ENCODE measurements around the gene ZKSCAN3. TPM values are rescaled to one million over a fixed set of nuclear protein-coding genes. Genes with fewer than 3 reads are reported as not detected.

ZKSCAN3 gene
- total RNA-seq, 1 experiment from 2014 or later, result 6.2 TPM

DNA sequence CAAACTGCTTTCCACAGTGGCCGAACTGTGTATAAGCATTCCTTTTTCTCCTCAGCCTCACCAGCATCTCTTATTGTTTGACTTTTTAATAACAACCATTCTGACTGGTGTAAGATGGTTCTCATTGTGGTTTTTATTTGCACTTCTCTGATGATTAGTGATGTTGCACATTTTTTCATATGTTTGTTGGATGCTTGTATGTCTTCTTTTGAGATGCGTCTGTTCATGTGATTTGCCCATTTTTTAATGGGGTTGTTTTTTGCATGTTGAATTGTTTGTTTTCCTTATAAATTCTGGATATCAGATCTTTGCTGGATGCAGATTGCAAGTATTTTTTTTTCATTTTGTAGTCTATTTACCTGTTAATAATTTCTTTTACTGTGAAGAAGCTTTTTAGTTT, 61.0 kb downstream of the ZKSCAN3 start:
- Histone ChIP-seq H3K27ac (no peak overlapping the region), H4K20me1 (ENCODE audit: insufficient read depth) (no peaks in the 10 kb centered on the region), H3K79me2 (ENCODE audit: low read depth) (no peaks in the 10 kb centered on the region), H3K9me2 (ENCODE audit: insufficient read depth) (no peaks in the 10 kb centered on the region), H3K4me1 (replicated peaks; ENCODE audit: insufficient read depth) (no peaks in the 10 kb centered on the region), H3K4me2 (no peak overlapping the region), H3K27me3 (ENCODE audit: insufficient read depth, low read depth) (no peaks in the 10 kb centered on the region), H3K36me3 (ENCODE audit: low read depth) (no peaks in the 10 kb centered on the region), H3F3A (ENCODE audit: insufficient read depth, low read depth) (no peaks in the 10 kb centered on the region), H2AFZ (no peak overlapping the region), H3K4me3 (no peak overlapping the region), H3K9me3 (ENCODE audit: insufficient read depth, low read depth) (no peaks in the 10 kb centered on the region)
- ChIA-PET POLR2A (ENCODE audit: unreplicated experiment) (no interaction called here), CTCF (no interaction called here)
- DNase-seq, result no peak
- BruUV-seq (replicated peaks), result no TSS peak
- TF ChIP-seq, protein P1, sequence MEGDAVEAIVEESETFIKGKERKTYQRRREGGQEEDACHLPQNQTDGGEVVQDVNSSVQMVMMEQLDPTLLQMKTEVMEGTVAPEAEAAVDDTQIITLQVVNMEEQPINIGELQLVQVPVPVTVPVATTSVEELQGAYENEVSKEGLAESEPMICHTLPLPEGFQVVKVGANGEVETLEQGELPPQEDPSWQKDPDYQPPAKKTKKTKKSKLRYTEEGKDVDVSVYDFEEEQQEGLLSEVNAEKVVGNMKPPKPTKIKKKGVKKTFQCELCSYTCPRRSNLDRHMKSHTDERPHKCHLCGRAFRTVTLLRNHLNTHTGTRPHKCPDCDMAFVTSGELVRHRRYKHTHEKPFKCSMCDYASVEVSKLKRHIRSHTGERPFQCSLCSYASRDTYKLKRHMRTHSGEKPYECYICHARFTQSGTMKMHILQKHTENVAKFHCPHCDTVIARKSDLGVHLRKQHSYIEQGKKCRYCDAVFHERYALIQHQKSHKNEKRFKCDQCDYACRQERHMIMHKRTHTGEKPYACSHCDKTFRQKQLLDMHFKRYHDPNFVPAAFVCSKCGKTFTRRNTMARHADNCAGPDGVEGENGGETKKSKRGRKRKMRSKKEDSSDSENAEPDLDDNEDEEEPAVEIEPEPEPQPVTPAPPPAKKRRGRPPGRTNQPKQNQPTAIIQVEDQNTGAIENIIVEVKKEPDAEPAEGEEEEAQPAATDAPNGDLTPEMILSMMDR (conservative IDR thresholded peaks at IDR 0.05), result no peak
- TF ChIP-seq EZH2 (IDR thresholded peaks at IDR 0.05; ENCODE audit: low read depth), result no peak
- intact Hi-C loops (cut with micrococcal nuclease; ENCODE audit: unreplicated experiment), result no loop called here

DNA sequence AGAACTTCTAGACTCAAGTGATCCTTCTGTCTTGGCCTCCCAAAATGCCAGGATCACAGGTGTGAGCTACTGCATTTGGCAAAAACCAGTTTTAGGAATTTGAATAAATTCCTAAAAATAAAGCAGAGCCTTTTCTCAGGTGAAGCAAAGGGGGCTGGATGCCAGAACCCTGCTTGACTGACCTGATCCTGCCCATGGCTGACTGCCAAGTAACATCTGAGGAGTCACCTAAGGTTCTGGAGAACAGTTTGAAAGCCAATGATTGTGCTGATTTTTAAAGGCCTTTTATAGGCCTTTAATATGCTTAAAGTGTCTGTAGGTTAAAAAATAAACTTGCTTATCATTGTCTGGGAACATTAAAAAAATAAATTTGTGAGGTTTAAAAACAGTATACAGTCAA, 63.9 kb downstream of the ZKSCAN3 start:
- H3K4me1 ChIP-seq (replicated peaks; ENCODE audit: insufficient read depth), result no peaks in the 10 kb centered on the region
- intact Hi-C loops (cut with micrococcal nuclease; ENCODE audit: unreplicated experiment), result no loop called here
- no TSS peak for BruUV-seq (replicated peaks)
- no peaks in the 10 kb centered on the region for H3K27me3 ChIP-seq (ENCODE audit: insufficient read depth, low read depth)
- H3F3A ChIP-seq (ENCODE audit: insufficient read depth, low read depth), result no peaks in the 10 kb centered on the region
- no peak overlapping the region for H3K27ac ChIP-seq
- CTCF ChIA-PET, result no interaction called here
- H3K4me3 ChIP-seq, result no peak overlapping the region
- no peaks in the 10 kb centered on the region for H3K9me2 ChIP-seq (ENCODE audit: insufficient read depth)
- TF ChIP-seq EZH2 (IDR thresholded peaks at IDR 0.05; ENCODE audit: low read depth), result no peak
- TF ChIP-seq, protein P1 (conservative IDR thresholded peaks at IDR 0.05), result no peak
- no peak overlapping the region for H3K4me2 ChIP-seq
- no peak for DNase-seq
- H3K79me2 ChIP-seq (ENCODE audit: low read depth), result no peaks in the 10 kb centered on the region
- no peaks in the 10 kb centered on the region for H3K36me3 ChIP-seq (ENCODE audit: low read depth)
- H2AFZ ChIP-seq, result no peak overlapping the region
- no peaks in the 10 kb centered on the region for H3K9me3 ChIP-seq (ENCODE audit: insufficient read depth, low read depth)
- no peaks in the 10 kb centered on the region for H4K20me1 ChIP-seq (ENCODE audit: insufficient read depth)
- POLR2A ChIA-PET (ENCODE audit: unreplicated experiment), result no interaction called here

Other genes starting within 250 kb of the ZKSCAN3 start
- gene ZSCAN16, start 225.3 kb upstream of the ZKSCAN3 start, total RNA-seq (2021), result 5.6 and 5.9 TPM in 2 replicates
- gene ZKSCAN8, start 208.1 kb upstream of the ZKSCAN3 start, total RNA-seq (2021), result 27.2 and 31.5 TPM in 2 replicates
- gene ZSCAN9, start 124.7 kb upstream of the ZKSCAN3 start, total RNA-seq (2021), result 19.2 and 20.4 TPM in 2 replicates
- 6.0 and 6.7 TPM in 2 replicates for gene ZKSCAN4, start 97.7 kb upstream of the ZKSCAN3 start, total RNA-seq (2021)
- not detected in 2 replicates for gene NKAPL, start 90.7 kb upstream of the ZKSCAN3 start, total RNA-seq (2021)
- gene ZSCAN26, start 82.8 kb upstream of the ZKSCAN3 start, total RNA-seq (2021), result 12.1 and 14.8 TPM in 2 replicates
- 3.6 and 3.9 TPM in 2 replicates for gene PGBD1, start 68.4 kb upstream of the ZKSCAN3 start, total RNA-seq (2021)
- 64.0 and 88.8 TPM in 2 replicates for gene ZSCAN31, start 13.8 kb upstream of the ZKSCAN3 start, total RNA-seq (2021)
- 10.9 and 11.2 TPM in 2 replicates for gene ZSCAN12, start 49.8 kb downstream of the ZKSCAN3 start, total RNA-seq (2021)
- 9.1 and 12.0 TPM in 2 replicates for gene ZSCAN23, start 93.5 kb downstream of the ZKSCAN3 start, total RNA-seq (2021)
- not detected in 2 replicates for gene GPX6, start 165.8 kb downstream of the ZKSCAN3 start, total RNA-seq (2021)
- gene GPX5, start 175.9 kb downstream of the ZKSCAN3 start, total RNA-seq (2021), result not detected in 2 replicates

Data from PC-9 (cell line).